B cell (primary cell): ENCODE measurements around the gene F2R.

Source experiments
- EZH2 ChIP-seq: IDR thresholded peaks from 2 replicates; pipeline ENCODE4 v1.6.1; 2012; ENCODE audit warnings: borderline replicate concordance, low read depth, mild to moderate bottlenecking, moderate library complexity, low read length; ENCODE audit not compliant: insufficient read depth, poor library complexity, severe bottlenecking
- TF ChIP-seq, protein P1 (sequence below): fragments of 200-600 bp; IDR thresholded peaks from one replicate; pipeline ENCODE4 v1.8.0; 2022; ENCODE audit warnings: antibody characterized with exemption, mild to moderate bottlenecking

DNA sequence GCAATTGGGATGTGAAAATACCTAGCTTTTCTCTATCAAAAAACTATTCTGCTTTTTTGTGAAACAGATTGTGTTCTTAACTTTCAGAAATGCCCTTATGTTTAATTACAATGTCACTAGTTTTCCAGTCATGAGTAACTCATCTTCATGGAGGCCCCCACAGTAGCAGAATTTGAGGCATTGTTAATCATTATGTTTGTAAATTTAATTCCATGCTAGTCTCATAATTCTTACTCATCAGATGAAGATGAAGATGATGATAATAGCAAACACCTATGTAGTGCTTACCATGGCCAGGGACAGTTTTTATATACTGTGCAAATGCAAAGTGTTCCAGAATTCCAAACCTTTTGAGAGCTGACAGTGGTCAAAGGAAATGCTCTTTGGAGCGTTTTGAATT, 27.7 kb upstream of the F2R start:
- TF ChIP-seq, protein P1, sequence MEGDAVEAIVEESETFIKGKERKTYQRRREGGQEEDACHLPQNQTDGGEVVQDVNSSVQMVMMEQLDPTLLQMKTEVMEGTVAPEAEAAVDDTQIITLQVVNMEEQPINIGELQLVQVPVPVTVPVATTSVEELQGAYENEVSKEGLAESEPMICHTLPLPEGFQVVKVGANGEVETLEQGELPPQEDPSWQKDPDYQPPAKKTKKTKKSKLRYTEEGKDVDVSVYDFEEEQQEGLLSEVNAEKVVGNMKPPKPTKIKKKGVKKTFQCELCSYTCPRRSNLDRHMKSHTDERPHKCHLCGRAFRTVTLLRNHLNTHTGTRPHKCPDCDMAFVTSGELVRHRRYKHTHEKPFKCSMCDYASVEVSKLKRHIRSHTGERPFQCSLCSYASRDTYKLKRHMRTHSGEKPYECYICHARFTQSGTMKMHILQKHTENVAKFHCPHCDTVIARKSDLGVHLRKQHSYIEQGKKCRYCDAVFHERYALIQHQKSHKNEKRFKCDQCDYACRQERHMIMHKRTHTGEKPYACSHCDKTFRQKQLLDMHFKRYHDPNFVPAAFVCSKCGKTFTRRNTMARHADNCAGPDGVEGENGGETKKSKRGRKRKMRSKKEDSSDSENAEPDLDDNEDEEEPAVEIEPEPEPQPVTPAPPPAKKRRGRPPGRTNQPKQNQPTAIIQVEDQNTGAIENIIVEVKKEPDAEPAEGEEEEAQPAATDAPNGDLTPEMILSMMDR, result no peak
- TF ChIP-seq EZH2, result no peak
